ENCODE data around the gene HUWE1. TPM values are rescaled to one million over a fixed set of nuclear protein-coding genes. Genes with fewer than 3 reads are reported as not detected.

The HUWE1 gene, protein sequence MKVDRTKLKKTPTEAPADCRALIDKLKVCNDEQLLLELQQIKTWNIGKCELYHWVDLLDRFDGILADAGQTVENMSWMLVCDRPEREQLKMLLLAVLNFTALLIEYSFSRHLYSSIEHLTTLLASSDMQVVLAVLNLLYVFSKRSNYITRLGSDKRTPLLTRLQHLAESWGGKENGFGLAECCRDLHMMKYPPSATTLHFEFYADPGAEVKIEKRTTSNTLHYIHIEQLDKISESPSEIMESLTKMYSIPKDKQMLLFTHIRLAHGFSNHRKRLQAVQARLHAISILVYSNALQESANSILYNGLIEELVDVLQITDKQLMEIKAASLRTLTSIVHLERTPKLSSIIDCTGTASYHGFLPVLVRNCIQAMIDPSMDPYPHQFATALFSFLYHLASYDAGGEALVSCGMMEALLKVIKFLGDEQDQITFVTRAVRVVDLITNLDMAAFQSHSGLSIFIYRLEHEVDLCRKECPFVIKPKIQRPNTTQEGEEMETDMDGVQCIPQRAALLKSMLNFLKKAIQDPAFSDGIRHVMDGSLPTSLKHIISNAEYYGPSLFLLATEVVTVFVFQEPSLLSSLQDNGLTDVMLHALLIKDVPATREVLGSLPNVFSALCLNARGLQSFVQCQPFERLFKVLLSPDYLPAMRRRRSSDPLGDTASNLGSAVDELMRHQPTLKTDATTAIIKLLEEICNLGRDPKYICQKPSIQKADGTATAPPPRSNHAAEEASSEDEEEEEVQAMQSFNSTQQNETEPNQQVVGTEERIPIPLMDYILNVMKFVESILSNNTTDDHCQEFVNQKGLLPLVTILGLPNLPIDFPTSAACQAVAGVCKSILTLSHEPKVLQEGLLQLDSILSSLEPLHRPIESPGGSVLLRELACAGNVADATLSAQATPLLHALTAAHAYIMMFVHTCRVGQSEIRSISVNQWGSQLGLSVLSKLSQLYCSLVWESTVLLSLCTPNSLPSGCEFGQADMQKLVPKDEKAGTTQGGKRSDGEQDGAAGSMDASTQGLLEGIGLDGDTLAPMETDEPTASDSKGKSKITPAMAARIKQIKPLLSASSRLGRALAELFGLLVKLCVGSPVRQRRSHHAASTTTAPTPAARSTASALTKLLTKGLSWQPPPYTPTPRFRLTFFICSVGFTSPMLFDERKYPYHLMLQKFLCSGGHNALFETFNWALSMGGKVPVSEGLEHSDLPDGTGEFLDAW (N-terminal part only)
- total RNA-seq = 61.8 and 64.1 TPM in 2 replicates

GRCh38 chrX:53686151-53686885 lies at the start of gene HUWE1:
TSS of gene HUWE1 (minus strand) at chrX:53686719. CDS start at chrX:53654107, 32,612 bp downstream.

Data from tracheal epithelial cell (primary cell).